NCI-H2171 (cell line): ENCODE results near the gene BCHE.

Experiments
- DNase-seq: peaks from one replicate; lab custom pipeline; 2025; lab: John Stamatoyannopoulos, UW

BCHE gene

DNA sequence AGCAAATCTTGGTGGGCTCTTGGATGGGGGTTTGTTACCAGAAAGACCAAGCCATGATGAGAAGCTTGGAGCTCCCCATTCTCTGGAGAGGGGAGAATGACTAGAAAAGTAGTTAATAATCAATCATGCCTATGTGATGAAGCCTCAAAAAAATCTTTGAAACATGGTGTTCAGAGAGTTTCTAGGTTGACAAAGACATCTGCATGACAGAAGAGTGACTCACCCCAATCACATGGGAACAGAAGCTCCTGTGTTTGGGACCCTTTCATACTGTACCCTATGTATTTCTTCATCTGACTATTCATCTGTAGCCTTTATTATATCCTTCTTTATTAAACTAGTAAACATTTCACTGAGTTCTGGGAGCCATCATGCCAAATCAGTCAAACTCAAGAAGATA, 87.4 kb downstream of the BCHE start:
- no peak for DNase-seq

DNA sequence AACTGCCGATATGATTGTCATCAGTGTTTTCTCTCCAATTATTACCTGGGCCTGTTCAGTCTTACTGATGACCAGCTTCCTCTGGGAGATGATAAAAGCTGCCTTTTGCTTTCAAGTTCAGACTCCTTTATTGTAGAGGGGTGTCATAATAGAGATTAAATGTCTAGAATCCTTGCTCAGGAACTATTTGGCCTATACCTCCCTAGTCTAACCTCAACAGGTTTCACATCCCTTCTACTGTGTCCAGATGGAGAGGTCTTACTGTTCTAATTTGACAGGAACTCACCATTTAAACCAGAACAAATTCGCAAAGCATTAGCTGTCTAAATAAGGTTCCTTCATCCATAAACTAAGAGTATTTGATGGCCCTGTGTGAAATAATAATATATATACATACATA, 88.0 kb downstream of the BCHE start:
- no peak for DNase-seq

DNA sequence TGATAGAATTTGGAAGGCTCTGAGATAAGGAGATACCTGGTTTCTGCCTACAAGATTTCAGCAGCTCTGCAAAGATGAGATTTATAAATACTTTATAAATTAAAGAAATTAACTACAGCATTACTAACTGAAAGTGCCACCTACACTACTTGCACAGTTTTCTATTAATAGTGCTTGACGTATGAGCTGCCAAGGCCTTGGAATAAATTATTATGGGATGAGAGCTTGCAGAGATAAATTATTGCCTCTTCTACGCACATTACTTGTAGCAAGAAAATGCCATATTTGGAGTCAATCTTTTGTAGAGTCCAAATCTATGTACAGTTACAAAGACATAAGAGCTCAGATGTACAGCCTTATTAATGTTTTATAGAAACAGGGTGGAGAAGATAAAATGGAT, 89.1 kb downstream of the BCHE start:
- DNase-seq: no peak

DNA sequence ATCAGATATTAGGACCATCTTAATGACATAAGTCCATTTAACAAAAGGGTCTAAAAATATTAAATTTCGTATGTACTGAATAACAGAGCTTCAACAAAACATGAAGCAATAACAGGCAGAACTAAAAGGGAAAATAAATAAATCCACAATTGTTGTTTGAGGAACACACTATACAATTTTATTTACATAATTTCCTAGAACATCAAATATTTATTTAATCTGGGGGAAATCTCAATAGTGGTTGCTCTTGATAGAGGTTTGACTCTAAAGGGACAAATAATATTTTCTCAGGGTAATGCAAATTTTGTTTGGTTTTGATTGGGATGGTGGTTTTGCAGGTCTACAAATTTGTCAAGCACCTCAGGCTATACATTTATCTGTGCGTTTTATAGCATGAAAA, 90.3 kb downstream of the BCHE start:
- no peak for DNase-seq

DNA sequence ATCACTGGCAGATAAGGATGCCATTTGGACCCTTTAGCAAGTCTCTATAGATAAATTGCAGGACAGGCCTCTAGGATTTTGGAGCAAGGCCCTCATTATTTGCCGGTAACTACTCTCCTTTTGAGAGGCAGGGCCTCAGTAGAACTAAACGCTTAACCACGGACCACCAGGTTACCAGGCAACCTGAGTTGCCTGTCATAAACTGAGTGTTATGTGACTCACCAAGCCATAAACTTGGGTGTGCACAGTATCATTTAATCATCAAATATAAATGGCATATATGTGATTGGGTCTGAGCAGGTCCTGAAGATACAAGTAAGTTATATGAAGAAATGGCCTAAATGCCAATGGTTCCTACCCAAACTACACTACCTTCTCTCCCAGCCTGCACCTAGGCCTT, 93.2 kb downstream of the BCHE start:
- DNase-seq: no peak

DNA sequence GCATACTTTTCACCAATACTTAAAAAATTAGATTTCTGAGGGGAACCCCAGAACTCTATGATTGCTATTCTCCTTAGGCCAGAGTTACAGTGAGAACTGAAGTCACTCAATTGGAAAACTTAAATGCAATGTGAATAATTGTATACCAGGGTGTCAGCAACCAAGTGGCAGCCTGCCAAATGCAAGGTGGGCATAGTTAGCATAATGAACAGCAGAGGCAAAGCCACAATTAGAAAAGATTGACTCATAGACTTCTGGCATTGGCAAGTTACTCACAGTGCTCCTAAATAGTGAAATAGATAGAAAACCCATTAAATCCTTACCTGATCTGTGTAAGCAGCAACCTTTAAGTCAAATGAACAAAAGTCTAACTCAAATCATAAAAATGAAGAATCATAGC, 94.9 kb downstream of the BCHE start:
- no peak for DNase-seq

DNA sequence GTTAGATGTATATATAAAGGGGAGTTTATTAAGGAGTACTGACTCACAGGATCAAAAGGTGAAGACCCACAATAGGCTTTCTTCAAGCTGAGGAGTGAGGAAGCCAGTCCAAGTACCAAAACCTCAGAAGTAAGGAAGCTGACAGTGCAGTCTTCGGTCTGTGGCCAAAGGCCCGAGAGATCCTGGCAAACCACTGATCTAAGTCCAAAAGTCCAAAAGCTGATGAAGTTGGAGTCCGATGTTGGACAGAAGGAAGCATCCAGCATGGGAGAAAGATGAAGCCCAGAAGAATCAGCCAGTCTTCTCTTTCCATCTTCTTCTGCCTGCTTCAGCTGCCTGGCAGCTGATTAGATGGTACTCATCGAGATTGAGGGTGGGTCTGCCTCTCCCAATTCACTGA, 107.5 kb downstream of the BCHE start:
- DNase-seq: no peak

DNA sequence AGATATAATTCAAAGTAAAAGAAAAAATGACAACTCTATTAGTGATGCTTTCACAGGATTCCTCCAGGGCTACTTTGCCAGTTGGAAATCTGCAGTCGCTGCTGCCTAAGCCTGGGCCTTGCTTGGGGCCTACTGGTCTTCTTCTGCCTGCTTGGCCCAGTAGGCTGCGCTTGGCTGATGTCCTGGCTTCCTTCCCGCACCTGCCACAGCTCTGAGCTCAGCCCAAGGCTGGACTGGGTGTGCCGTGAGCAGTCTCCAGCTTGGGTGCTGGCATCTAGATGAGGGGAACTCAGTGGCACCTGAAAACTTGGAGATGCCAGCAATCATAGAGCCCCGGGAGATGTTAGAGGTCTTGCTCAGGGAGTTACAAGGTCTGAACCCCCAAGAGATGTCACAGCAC, 108.3 kb downstream of the BCHE start:
- no peak for DNase-seq

DNA sequence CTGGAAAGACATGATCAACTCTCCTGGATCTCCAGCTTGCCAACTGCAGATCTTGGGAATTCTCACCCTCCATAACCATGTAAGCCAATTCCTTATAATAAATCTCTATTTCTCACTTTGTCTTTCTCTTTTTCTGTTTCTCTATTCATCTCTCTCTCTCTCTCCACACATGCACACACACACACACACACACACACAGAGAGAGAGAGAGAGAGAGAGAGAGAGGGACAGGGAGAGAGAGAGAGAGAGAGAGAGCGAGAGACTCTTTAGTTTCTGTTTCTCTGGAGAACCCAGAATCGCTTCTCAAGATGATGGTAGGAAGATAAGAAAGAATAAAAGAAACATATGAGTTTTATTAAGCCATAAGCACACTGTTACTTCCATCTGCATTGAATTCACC, 111.9 kb downstream of the BCHE start:
- DNase-seq: no peak
